Eye (tissue), 1 donor: ENCODE data around the gene FAM177B.
"Not testable (repeated sequence)": the region's sequence is repeated elsewhere in the genome, so short reads cannot be mapped to it uniquely, and the experiment has no call there.

Experiments
- DNase-seq: peaks from one replicate; pipeline ENCODE4 v3.0.0-alpha.2; 2015

The FAM177B gene

DNA sequence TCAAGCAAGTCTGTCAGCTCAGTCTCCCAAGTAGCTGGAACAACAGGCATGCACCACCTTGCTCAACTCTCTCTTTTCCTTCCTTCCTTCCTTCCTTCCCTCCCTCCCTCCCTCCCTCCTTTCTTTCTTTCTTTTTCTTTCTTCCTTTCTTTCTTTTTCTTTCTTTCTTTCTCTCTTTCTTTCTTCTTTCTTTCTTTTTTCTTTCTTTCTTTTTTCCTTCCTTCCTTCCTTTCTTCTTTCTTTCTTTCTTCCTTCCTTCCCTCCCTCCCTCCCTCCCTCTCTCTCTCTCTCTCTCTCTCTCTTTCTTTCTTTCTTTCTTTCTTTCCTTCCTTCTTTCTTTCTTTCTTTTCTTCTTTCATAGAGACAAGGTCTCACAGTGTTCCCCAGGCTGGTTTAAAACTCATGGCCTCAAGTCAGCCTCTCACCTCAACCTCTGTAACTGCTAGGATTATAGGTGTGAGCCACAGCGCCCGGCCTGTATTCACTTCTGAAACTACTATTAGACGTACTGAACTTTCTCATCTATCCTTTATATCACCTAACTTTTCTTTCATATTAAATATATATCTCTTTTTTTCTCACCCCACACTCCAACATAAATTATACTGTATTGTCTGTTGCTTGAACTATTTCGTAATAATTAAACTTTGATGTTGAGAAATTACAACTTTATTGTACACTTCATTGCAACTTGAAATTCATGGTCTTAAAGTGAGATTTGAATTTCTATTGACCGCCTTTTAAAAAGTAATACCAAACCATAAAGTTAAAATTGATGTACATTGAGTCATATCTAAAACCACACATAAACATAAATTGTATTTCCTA is 4.8 kb downstream of the FAM177B start:
- not testable (repeated sequence) for DNase-seq

DNA sequence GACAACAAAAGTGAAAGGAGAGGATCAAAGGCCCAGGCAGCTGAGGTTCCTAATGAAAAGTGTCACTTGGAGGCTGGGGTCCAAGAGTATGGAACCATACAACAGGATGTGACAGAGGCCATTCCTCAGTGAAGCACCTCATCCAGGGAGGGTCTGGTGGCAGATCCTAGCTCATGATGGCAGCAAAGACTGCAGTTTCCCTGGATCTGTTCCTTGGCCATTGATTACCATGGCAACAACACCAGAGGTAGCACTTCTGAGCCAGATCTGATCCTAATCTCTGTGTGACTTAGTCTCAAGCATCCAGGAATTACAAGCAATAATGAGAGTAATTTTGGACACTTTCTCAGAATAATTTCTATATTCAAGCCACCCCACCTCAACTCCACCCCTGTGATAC is 12.9 kb downstream of the FAM177B start:
- DNase-seq, result no peak

DNA sequence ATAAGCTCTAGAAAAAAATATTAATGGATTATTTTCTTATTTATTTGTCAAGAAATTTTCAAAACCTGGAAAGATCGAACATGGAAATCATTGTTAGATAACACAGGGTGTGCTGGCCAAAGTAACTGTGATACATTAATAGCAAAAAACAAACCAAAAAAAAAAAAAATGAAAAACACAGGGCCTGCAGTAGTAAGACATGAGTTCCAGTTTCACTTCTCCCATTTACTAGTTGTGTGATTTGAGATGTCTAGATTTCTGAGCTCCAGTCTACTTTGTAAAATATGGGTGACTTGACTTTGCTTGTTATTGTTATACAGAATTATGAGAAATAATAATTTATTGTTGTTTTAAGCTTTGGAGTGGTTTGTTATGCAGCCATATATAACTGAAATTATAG is 13.6 kb downstream of the FAM177B start:
- no peak for DNase-seq

DNA sequence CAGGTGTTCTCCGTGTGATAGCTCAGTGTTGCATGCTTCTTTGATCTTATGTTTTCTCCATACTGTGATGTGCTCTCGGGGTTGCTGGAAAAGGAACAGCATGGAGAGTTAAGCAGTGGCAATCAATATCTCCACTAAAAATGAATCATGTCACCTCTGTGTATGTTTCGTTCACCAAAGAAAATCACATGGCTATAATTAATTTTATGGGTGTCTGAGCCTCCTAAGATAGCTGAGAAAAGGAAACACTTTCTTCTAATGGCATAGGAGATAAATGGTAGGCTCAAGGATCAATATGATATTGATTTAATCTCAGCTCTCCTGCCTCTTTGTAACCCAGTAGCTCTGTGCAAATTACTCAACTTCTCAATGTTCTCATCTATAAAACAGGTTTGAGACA is 14.3 kb downstream of the FAM177B start:
- DNase-seq, result no peak

DNA sequence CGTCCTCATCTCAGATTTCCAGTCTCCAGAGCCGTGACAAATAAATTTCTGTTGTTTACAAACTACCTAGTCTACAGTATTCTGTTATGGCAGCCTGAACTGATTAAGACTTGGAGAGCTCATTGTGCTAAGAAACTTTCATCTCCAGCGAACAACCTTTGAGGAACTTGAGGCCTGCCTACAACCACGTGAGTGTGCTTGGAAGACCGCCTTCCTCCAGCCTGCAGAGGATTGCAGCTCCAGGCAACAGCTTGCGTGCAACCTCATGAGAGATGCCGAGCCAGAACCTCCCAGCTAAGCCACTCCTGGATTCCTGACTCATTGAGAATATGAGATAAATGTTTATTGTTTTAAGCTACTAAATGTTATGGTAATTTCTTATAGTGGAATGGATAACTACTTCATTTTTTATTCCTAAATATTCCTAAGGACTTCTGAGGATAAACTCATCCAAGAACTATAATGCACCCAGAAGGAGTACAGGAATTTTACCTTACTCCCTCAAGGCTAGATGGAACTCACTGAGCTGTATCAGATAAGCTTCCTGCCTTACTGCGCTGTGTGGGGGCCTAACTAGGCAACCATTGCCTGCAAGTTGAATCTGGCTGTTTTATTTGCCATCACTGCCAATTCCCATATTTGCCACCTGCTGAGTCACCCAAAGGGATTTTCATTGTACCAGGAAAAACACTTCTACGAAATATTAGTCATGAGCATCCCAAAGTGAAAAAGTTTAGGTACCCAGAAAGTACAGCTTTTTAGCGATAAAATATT is 17.6 kb downstream of the FAM177B start:
- peak; percentile 57 for DNase-seq

DNA sequence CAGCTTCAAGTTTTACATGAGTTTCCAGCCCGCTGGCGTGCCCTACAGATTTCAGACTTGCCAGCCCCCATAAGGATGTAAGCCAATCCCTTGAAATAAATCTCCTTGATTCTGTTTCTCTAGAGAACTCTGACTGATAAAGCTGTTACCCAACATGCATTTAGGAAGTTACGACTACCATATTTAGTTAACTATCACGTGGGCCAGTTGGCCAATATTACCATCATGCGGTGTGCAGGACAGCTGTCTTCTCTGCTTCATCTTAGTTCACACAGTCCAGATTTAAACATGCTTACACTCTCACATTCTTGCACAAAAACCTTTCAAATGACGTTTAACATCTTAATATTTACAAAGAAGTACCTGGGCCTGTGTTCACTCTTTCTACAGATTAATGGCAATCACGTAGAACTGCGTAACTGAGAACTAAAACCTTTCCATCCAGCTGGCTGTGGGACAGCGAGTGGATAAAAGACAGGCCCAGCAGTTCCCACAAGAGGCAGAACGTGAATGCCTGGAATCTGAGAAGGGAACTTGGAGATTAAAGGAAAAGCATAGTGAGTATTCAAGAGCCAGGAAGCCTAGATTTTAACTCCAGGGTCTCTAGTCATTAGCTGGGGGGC is 20.8 kb downstream of the FAM177B start:
- DNase-seq, result peak; percentile 19

DNA sequence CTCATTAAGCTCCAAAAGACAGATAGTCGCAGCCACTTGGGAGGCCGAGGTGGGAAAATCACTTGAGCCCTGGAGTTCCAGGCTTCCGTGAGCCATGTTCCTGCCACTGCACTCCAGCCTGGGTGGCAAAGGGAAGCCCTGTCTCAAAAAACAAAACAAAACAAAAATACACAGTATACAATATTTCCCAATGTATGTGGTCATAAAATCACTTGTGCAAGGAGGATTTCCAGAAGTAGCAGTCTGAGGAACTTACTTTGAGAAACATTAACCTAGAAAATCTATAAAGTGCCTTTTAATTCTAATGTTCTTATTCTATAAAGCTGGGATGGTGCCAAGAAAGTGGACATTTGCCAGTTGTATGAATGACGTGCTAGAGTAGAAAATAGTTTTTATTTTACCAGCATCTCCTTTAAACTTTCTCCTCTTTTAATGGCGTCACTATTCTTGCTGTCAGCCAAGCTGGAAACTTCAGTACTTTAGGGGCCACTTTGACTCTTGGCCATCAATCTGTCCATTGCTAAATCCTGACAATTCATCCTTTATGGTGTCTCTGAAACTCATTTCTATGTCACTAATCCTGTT is 22.5 kb downstream of the FAM177B start:
- no peak for DNase-seq

DNA sequence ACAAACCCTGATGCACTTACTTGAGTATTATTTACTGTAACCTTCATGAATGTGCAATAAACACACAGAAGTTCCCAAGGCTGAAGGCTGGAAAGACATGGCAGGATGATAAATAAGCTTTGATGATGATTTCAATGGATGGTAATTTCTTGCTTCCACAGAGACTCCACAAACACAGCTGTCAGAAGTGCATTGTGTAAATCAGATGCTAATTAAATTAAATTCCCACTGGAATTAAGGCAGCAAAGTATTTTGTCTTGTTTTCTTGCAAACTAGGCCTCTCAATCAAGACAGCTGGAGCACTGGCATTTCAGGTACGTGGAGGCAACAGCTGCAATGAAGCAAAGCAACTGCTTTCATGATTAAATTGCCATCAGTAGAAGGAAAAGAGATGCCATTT is 24.1 kb downstream of the FAM177B start:
- peak; percentile 14 for DNase-seq

DNA sequence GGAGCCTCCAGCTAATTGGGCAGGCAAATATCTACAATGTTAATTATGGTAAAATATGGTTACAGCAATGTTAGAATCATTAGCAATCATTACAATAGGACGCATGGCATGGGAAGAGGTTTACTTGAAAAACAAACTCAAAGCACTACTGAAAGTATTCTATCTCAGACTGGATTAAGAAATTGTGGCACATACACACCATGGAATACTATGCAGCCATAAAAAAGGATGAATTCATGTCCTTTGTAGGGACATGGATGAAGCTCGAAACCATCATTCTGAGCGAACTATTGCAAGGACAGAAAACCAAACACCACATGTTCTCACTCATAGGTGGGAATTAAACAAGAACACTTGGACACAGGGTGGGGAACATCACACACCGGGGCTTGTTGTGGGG is 25.2 kb downstream of the FAM177B start:
- not testable (repeated sequence) for DNase-seq

DNA sequence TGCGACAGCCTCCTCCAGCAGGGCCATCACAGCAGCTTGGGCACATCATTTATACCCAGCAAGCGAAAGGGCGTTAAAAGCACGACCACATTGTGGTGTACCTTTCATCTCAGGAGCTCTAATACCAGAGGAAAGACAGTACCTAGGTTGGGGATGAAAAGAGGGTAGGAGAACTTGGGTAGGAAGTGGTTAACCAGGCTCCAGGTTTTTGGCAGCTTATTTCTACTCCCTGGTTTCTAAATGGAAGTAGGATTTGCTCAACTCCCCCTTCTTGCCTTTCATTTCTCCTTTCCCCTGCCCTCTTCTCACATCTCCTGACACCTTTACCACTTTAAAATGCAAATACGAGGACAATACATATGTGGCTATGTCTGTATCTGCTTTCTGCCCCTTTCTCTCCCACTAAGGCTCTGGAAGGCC is 30.2 kb downstream of the FAM177B start:
- DNase-seq, result no peak

DNA sequence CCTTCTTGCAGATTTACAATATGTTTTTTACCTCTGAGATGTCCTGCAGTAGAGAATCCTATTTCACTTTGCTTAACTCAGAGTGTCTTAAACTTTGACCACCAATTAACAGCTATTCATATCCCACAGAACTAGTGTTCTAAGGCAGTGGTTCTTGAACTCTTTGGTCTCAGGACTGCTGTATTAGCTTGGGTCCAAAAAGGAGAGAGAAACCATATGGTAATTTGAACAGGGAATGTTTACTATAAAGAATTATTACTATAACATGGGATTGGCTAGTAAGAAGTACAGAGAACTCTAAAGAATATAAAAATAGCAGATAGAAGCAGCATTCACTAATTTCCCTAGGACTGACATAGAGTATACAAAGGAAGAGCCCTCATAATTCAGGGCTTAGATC is 31.6 kb downstream of the FAM177B start:
- no peak for DNase-seq

DNA sequence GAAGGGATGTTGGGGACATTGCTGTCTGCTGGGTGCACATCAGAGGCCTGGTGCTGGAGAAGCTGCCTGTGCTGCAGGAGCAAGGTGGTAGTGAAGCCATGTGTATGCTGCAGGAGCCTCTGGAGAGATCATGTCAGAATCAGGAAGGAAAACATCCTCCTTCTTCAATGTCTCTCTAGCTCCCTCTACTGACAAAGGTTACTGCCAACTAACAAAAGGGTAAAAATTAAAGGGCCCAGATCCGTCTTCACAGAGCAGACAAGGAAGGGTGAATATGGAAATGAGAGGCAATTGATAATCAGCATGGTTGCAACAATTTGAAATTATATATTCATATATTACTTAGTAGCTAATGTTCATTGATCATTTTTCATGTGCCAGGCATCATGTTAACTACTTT is 32.2 kb downstream of the FAM177B start:
- DNase-seq, result no peak

DNA sequence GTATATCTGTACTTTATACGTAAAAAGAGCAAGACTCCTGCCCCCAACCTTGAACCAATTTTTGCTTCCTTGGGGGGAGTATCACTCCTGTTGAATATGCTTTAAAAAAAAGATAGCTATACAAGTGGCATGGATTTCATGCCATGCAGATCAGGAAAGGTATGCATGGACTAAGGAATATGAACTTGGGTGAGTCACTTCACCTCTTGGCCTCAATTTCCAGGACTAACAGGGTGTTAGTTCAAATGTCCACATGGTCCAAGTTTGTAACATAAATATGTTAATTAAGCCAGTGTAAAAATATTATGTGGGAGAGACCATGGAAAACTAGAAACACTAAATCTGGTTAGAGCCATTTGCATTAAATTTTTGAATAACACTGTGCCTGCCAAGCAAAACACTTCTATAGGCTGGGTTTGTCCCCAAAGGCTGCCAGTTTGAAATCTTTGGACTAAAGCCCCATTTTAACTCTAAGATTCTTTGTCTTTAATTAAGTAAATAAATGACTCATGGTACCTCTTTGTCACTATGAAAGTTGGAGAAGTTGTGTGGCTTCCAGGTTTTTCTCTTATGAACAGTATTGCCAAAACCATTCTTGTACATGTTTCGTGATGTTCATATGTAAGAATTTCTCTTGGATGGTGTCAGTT is 33.1 kb downstream of the FAM177B start:
- DNase-seq, result no peak

DNA sequence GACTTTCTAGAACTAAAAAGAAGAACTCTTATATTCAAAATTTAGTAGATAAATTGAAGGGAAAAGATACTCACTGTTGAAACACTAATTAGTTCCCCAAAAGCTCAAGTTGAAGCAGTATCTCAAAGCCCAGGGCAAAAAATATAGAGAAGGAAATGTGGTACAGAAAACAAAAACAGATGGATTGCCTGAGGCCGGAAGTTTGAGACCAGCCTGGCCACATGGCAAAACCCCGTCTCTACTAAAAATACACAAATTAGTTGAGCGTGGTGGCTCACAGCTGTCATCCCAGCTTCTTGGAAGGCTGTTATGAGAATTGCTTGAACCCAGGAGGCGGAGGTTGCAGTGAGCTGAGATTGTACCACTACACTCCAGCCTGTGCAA is 36.0 kb downstream of the FAM177B start:
- peak; percentile 12 for DNase-seq

DNA sequence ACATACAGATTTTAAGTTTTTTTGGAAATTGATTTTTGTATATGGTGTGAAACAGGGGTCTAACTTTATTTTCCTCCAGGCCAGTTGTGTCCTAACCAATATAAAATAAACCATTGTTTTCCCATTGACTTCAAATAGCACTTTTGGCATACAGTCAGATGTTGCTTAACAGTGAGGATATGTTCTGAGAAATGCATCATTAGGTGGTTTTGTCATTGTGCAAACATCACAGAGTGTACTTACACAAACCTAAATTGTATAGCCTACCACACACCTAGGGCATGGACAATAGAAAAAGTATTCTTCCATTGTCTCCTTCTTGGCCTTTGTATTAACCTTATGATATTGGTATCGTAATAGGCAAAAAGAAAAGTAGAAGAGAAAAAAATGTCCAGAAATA is 40.5 kb downstream of the FAM177B start:
- DNase-seq, result no peak

DNA sequence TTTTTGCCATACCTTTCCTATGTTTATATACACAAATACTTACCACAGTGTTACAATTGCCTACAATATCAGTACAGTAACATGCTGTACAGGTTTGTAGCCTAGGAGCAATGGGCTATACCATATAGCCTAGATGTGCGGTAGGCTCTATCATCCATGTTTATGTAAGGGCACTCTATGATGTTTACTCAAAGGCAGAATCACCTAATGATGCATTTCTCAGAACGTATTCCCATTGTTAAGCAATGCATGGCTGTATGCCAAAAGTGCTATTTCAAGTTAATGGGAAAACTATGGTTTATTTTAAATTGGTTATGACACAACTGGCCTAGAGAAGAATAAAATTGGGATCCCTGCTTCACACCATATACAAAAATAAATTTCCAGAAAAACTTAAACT is 41.0 kb downstream of the FAM177B start:
- no peak for DNase-seq

DNA sequence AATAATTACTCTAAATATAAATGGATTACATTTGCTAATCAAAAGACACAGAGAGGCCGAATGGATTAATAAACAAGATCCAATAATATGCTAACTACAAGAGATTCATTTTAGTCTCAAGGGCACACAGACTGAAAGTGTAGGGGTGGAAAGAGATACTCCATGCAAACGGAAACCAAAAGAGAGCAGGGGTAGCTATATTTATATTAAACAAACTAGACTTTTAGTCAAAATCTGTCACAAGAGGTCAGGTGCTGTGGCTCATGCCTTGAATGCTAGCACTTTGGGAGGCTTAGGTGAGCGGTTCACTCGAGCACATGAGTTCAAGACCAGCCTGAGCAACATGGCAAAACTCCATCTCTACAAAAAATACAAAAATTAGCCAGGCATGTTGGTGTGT is 44.2 kb downstream of the FAM177B start:
- no peak for DNase-seq

DNA sequence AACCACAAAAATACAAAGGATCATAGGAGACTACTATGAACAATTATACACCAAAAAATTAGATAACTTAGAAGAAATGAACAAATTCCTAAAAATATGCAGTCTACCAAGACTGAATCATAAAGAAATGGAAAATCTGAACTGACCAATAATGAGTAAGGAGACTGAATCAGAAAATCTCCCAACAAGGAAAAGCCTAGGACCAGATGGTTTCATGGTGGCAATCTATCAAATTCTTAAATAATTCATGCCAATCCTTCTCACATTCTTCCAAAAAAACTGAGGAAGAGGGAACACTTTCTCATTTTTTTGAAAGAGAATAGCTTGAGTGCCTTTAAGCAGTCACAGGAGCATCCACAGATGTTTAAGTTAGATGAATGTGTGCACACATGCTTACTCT is 46.0 kb downstream of the FAM177B start:
- no peak for DNase-seq

DNA sequence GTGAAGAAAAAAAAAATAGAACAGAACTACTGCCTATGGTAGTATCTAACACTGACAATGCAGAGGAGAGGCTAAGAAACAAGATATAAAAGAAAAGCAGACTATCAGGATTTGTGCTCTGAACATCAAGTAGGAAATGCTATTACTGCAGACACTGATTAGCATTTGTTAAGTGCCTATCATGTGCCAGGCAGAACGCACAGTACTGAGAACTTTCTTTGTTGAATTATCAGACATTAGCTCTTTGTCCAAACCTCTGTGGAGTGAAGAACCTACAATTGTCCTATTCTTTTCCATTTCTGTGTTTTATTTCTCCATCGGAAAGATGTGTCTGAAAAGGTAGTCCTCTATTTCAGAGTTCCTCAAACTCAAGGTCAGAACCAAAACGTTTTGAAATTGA is 47.4 kb downstream of the FAM177B start:
- DNase-seq, result no peak

DNA sequence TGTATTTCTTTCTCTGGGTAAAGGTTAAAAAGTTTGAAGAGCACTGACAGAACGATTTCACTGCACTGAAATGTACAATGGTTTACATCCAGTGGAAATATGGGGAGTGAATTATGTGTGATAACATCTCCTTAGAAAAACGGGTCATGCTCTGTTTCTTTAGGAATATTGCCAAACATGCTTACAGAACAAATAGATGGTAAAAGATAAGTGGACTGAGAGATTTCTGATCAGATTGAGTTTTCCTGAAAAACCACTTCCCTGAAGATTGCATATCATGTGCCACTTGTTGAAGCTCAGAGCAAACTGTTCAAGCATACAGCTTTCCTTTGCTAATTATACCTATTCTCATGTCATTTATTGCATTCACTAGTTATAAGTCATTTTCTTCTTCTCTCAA is 47.9 kb downstream of the FAM177B start:
- DNase-seq, result no peak

DNA sequence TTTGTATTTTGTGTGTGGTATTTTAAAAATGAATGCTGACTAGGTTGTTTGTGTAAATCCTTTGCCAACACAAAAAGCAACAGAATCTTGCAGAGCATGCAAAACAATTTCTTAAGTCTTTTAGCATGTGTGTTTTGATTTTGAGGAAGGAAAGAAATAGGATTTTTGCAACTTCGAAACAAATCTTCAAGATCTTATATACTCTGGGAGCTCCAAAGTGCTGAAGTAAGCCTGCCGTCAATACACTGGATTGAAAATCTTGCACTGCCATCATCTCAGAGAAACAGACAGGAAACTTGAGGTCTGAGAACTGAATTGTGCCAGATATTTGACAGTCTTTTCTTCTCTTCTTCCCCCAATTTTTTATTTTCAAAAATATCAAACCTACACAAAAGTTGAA is 48.5 kb downstream of the FAM177B start:
- no peak for DNase-seq

DNA sequence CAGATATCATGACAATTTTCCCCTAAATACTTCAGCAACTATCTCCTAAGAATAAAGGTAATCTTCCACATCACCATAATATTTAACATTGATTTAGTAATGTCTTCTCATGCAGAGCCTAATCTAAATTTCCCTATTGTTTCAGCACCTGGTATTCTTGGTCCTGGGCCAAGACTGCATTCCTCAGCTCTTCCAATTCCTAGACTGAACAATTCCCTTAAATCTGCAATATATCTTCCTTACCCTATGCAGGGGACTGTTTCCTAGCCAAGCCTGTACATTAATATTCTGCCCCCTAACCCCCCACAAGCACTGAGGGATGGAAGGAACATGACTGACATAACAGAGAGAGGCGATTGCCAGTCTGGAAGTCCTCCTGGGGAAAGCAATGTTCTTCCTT is 49.1 kb downstream of the FAM177B start:
- peak; percentile 61 for DNase-seq

DNA sequence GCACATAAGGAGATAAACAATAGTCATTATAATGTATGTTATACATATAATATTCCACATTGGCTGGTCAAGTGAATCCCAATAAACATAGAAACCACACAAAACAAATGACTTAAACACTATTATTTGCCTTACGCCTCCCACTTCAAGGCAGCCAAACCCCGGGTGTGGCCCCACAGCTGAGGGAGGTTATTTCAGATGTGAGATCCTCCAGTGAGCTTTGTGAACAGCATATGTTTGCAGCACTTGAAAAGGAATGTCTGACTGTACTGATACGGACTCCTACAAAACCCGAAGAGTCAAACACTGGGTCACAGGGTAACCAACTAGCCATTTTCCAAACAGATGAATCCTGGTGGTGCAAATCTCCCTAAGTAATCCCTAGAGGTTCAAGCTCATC is 50.7 kb downstream of the FAM177B start:
- no peak for DNase-seq
